ENCODE measurements around the gene CLASP1.
"Not testable (repeated sequence)": the region's sequence is repeated elsewhere in the genome, so short reads cannot be mapped to it uniquely, and the experiment has no call there.

Gene CLASP1

DNA sequence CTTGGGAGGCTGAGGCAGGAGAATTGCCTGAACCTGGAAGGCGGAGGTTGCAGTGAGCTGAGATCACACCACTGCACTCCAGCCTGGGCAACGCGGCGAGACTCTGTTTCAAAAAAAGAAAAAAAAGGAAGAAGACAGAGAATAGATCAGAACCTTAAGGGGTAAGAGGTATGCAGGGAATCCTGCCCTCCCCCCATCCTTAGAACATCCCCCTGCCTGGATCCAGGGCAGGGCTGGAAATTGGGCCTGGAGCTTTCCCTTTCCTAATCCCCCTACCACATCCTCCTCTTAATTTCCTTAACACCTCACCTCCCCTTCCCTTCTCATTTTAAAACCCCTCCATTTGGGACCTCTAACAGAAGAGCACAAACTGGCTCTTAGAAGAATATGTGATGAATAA lies 62.1 kb downstream of the CLASP1 start:
- no peak overlapping the region for H3K4me3 ChIP-seq (ENCODE audit: low read depth, low read length)

DNA sequence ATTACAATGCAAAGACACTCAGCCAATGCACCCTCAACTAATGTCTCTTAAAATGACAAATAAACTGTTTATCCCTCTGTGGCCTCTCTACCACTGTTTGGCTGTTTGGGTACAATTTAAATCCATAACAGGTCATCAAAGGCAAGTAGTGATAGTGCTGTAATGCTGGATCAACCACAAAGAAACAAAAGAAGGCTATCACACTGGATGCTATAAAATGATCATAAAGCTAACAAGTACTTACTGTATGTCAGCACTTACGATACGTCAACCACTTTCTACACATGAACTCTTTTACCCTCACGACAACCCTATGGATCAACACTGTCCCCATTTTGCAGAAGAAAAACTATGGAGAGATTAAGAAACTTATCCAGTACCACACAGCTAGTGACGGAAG lies 64.5 kb downstream of the CLASP1 start:
- H3K4me3 ChIP-seq (ENCODE audit: low read depth, low read length): no peak overlapping the region

DNA sequence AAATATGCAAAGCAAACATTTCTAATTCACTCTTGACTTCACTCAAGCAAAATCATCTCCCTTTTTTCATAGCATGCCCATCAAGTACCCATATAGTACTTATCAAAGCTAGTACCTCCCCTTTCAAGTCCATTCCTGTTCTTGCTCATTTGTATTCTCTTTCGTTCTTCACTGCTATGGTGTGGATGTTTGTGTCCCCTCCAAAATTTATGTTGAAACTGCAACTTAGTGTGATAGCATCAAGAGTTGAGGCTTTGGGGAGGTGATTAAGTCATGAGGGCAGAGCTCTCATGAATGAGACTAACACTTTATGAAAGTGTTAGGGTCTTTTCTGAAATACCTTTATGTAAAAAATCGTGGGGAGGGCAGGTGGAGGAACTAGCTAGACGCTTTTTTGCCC lies 65.7 kb downstream of the CLASP1 start:
- H3K4me3 ChIP-seq (ENCODE audit: low read depth, low read length): no peak overlapping the region

DNA sequence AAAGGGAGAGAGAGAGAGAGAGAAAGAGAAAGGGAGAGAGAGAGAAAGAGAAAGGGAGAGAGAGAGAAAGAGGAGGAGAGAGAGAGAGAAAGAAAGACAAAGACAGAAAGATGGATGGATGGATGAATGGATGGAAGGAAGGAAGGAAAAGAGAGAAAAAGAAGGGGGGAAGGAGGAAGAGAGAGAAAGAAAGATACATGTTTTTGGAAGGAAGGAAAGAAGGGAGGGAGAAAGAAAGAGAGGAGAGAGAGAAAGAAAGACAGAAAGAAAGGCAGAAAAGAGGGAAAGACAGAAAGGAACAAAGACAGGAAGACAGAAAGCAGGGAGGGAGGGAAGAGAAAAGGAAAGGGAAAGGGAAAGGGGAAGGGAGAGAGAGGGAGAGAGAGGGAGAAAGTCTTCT lies 67.0 kb downstream of the CLASP1 start:
- H3K4me3 ChIP-seq (ENCODE audit: low read depth, low read length): no peak overlapping the region

DNA sequence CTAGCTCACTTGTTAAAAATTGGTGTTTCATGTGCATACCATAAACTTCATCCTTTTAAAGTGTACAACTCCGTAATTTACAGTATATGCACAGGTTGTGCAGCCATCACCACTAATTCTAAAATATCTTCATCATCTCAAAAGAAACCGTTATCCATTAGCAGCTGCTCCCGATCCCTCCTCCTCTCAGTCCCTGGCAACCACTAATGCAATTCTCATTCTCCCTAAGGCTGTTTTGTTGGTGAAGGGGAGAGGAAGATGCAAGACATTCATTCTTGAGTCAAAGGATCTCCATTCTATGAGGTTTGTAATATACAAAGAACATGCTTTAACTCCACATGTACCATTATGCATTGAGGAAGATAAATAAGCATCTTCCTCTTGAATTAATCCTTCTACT lies 70.0 kb downstream of the CLASP1 start:
- no peak overlapping the region for H3K4me3 ChIP-seq (ENCODE audit: low read depth, low read length)

DNA sequence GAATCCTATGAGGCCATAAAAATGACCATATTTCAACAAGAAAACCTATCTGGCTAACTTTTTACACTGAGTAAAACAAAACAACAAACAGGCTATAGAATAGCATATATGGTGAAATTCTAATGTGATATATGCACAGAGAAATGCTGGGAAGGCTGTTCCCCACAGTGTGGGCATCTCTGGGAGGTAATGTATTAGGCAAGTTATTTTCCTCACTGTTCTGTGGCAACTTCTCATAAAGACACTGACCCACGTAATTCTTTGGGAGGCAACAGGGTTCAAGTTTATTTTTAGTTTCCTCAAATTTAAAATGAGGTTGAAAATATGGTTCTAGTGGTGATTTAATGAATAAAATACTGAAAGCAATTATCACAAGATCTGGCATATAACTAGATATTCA lies 71.9 kb downstream of the CLASP1 start:
- H3K4me3 ChIP-seq (ENCODE audit: low read depth, low read length): no peak overlapping the region

DNA sequence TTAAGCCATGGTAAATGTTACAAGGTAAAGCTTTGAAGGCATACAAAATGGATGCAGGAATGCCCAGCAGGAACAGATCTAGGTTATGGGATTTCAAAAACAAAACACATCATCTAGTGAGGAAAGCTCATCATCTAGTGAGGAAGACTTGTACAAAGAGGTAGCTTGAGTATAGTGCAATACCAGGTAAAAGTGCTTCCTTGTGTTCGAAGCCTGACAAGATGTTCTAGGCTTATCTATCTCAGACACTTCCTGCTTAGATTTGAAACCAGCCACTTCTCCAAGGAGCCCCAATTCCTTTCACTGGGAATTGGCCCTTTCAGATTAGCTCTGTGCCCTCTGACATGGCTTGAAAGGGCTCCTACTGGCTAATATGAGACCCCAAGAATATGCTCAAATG lies 73.0 kb downstream of the CLASP1 start:
- no peak overlapping the region for H3K4me3 ChIP-seq (ENCODE audit: low read depth, low read length)

DNA sequence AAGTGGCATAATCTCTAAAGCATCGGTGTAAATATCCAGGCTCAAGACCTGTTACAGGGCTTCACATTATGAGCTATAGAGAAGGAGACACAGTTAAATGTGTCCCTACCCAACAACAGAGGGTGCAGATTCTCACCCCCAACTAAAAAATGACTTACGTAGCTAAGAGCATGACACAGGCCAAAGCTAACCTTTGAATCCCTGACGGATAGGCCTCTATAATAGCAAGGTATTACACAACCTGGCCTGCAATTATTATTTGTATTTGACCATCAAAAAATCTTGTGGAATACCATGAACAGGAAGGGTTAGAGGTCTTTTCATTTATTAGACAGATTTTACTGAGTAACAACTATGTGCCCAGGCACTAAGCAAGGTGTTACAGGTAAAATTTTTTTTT lies 73.5 kb downstream of the CLASP1 start:
- H3K4me3 ChIP-seq (ENCODE audit: low read depth, low read length): no peak overlapping the region

DNA sequence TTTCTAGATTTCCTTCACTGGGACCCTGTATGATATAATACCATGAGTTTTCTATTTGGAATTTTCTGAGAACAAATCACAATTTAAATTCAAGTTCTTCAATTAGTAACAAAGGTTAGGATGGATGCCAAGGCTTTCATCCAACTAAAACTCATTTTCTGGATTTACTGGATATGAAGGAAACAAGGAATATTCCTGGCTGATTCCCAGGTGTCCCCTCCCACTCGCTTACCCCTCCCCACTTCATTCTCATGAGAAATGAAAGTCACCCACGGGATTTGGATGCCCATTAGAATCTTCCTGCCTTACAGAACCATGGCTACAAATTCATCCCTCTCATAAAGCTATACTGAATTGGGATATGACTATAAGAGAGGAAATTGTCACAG lies 78.6 kb downstream of the CLASP1 start:
- no peak overlapping the region for H3K4me3 ChIP-seq (ENCODE audit: low read depth, low read length)

DNA sequence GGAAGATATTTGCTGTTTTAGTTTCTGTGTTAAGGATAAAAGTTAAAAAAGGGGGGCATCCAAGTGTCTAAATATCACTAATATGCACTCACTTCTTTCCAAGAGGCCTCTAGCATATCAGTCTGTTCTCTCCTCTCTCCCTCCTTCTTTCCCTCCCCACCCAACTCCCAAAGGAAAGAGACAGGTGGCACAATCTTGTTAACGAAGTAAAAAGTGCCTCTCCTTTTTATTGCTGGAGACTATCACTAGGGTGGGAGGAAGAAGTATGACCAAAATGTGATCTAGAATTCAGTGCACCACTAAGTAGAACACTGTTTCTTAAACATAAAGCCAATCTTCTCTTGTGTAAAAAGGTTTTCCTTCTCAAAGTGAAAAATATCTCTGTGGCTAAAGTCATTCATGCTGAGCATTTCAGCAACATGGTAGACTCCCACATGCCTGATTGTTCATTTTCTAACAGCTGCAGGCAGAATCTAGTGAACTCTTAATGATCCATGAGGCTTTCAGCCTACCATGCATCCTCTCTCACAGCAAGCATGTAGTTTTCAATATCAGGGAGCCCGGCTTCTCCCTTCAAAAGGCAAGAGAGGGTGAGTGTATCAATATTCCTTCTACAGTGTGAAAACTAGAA lies 79.1 kb downstream of the CLASP1 start:
- H3K4me3 ChIP-seq (ENCODE audit: low read depth, low read length): no peak overlapping the region

DNA sequence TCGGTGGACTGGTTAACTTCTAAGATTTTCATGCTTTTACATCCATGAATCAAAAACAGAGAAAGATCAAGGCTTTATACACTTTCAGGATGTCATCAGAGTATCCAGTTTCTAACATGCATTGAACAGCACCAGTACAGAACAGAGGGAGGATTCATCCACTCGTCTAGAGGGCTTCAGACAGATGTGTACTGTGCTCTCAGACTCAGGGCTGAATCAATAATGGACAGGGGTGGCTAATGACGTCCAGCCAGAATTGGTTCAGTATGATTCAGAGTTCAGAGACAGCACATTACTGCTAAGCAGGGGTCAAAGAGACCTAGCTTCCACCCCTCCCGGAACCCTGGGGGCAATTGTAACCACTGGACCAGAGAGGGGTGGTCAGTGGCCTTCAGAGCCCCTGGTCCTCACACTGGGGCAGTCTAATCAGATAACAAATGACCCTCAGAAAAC lies 81.3 kb downstream of the CLASP1 start:
- no peak overlapping the region for H3K4me3 ChIP-seq (ENCODE audit: low read depth, low read length)

DNA sequence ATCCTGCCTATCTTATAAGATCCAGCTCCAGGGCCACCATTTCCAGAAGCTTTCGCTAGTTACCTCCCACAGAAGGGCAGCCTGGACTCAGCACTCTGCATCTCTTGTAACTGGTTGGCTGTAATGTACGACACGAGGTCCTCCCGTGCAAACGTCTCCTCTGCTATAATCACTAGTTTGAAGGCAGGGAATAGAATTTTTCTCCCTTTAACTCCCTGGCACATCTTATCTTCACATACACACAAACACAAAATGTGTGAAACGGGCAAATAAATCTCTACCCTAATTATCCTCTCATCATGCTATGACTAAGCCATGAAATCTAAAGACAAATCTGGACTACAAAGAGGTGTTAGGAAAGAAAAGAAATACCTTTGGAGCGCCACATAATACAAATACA lies 81.8 kb downstream of the CLASP1 start:
- no peak overlapping the region for H3K4me3 ChIP-seq (ENCODE audit: low read depth, low read length)

DNA sequence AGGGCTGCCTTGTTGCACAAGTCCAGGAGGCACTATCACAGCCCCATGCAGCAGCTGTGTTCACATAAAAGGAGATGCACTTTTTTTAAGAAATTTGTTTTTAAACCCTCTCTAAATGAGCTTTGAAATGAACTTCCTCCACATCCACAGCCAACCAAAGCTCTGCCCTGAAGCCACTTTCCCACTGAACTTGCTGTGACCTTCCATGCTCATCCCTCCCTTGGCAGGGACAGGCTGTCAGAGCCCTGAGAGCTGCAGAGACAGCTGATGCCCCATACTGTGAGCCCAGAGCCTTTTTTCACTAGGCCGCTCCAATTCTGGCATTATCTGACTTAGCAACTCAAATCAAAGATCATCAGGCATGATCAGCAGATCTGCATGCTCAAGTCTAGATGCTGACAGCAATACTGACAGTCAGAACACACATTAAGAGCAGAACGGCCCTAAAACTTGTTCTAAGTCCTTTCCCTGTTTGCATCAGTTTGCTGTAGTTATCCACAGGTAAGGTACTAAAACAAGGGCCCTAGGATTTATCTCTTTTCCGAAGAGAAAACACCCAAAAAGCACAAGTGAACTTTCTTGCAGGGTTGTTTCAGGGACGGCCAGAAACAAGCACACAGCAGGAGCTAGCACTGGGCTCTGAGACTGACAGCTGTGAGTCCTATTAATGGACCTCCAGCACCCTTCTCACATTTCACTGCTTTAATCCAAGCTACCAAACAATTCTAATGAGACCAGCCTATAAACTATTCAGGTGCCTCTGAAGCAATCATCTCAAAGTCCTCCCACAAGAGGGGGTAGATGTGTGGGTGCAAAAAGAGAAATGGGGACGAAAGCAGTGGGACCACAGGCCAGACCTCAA lies 83.6 kb downstream of the CLASP1 start:
- H3K4me3 ChIP-seq (ENCODE audit: low read depth, low read length): no peak overlapping the region

DNA sequence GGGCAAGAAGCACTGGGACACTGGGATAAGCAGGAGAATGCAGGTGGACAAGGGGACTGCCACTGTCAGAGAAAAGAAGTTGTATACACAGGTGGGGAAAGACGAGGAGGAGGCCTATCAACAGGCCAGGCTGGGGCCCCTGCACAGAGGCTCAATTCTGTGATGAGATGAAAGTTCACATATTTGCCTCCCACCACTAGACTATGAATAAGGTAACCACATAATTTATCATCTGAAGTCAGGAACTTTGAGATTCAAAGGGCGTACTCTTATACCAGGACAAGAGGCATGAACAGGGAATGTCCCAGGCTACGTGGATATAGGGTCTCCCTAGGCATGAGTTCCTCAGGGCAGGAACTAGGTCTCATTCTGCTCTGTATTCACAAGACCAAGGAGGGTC lies 84.4 kb downstream of the CLASP1 start:
- H3K4me3 ChIP-seq (ENCODE audit: low read depth, low read length): no peak overlapping the region

DNA sequence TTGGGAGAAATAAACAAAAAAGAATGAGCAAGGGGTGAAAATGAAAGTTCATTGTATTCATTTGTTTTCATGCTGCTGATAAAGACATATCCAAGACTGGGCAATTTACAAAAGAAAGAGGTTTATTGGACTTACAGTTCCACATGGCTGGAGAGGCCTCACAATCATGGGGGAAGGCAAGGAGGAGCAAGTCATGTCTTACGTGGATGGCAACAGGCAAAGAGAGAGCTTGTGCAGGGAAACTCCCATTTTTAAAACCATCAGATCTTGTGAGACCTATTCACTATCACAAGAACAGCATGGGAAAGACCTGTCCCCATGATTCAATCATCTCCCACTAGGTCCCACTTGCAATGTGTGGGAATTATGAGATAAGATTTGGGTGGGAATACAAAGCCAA lies 85.5 kb downstream of the CLASP1 start:
- not testable (repeated sequence) for H3K4me3 ChIP-seq (ENCODE audit: low read depth, low read length)

DNA sequence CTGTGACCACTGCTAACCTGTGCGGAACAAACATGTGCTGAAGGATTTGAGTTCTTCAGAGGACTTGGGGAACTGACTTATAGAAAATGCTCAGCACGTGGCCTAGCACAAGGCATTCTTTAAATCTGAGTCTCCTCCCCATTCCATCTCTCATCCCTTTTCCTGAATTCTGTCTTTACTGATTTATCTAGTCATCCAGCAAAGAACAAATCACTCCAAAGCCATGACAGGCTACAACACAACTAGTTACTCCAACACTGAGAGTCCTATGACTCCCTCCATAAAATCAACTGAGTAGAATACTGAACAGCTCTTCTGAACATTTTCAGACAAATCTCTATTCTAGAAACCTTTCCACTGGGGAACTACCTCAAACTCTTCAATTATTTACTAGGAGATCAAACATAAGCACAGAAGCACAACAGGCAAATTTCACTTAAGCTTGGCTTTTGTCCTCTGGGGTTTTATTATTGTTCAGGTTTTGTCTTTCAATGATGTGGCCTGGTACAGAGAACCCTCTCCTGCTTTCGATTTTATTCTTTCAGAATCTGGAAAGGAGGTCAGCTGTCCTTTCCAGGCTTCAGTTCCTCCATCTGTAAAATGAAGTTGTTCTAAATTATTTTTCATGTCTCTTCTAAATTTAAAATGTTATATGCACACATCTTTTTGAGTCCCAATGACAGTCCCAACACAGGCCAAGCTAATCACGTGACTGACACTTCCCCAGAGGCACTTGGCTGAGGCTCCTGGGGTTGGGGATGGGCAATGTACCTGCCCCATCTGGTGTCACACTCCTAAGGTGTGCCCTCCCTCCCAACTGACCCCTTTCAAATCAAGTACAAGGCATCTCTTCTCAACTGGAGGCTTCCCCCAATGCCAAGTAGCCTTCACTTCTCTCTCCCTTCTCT lies 86.7 kb downstream of the CLASP1 start:
- no peak overlapping the region for H3K4me3 ChIP-seq (ENCODE audit: low read depth, low read length)

DNA sequence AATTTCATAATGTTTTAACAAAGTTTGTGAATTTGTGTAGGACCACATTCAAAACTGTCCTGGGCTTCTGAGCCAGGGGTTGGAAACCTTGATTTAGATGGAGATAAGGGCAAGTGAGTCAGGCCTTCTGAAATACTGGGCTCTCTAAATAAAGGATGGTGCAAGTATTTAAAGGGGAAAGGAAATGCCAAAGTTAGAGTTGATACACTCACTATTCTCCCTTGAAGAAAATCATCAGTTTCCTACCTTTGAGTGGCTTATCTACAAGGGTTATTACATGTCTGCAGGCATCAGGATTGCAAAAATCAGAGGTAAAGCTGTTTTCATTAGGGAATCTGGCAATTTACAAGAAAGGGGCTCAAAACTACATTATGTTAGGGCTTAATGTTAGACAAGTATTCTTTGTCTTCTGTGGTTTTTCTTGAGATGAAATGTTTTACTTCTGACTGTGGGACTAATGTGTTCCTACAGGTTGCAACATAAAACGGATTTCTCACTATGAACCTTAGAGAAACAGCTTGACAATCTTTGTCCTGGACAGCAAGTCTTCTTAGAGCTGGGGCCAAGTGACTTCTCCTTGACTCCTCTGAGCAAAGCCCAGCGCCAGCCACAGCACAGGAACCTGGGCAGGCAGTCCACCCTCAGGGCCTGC lies 87.5 kb downstream of the CLASP1 start:
- no peak overlapping the region for H3K4me3 ChIP-seq (ENCODE audit: low read depth, low read length)

DNA sequence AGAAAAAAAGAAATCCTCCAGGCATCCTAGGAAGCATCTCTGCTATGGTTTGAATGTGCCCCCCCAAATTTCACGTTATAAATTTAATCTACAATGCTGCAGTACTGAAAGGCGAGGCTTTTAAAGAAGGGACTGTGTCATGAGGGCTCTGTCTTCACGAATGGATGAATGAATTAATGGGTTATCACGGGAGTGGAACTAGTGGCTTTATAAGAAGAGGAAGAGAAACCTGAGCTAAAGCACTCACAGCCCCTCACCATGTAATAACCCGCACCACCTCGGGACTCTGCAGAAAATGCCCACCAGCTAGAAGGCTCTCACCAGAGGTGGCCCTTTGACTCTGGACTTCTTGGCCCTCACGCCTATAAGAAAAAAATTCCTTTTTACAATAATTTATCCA lies 90.9 kb downstream of the CLASP1 start:
- H3K4me3 ChIP-seq (ENCODE audit: low read depth, low read length): no peak overlapping the region

DNA sequence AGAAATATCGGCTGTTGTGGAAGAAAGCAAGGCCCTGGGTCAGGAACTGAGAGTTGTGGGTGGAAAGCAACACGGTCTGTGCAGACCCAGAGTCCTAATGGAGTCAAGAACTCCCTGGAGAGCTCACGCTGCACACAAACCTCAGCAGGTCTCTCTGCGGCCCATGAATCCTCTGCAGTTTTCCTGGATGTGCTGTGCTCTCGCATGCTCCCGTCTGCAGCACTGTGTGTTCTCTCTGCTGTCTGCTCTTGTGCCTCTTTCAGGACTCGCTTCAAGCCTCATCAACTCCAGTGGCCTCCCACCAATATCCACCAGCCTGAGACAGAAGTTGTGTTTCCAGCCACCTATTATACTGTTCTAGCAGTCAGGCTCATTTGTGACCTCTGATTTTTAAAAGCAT lies 94.3 kb downstream of the CLASP1 start:
- H3K4me3 ChIP-seq (ENCODE audit: low read depth, low read length): no peak overlapping the region

DNA sequence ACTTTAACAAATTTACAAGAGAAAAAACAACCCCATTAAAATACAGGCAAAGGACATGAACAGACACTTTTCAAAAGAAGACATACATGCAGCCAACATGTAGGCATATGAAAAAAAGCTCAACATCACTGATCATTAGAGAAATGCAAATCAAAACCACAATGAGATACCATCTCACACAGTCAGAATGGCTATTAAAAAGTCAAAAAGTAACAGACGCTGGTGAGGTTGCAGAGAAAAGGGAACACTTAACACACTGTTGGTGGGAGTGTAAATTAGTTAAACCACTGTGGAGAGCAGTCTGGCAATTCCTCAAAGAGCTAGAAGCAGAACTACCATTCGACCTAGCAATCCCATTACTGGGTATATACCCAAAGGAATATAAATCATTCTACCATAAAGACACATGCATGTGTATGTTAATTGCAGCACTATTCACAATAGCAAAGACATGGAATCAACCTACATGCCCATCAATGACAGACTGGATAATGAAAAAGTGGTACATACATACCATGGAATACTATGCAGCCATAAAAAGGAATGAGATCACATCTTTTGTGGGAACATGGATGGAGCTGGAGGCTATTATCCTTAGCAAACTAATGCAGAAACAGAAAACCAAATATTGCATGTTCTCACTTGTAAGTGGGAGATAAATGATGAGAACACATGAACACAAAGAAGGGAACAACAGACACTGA lies 96.6 kb downstream of the CLASP1 start:
- H3K4me3 ChIP-seq (ENCODE audit: low read depth, low read length): not testable (repeated sequence)
